Right lung (tissue), 5 donors: Measurements from ENCODE around the gene CALCA. TPM values are rescaled to one million over a fixed set of nuclear protein-coding genes. Genes with fewer than 3 reads are reported as not detected.

Experiments used
- DNase-seq, 2 donors: peaks; one replicate each; pipeline ENCODE4 v3.0.0-alpha.2; 2013
- polyA plus RNA-seq, 5 donors: library from polyadenylated mRNA; unstranded; fragments of 120-200 nt; gene quantifications; one replicate each; pipeline versions ENCODE4 v1.2.1 to v1.2.3, GENCODE V29; 2013; ENCODE audit warnings: inconsistent platforms in 1 of 5, low replicate concordance in 1 of 5; ENCODE audit not compliant: insufficient read length in 5 of 5, insufficient read depth in 1 of 5

The CALCA gene
- polyA plus RNA-seq, 5 donors = 1.5 to 3.9 (median 2.5) TPM

- no peak for DNase-seq
Observed at GRCh38 chr11:14949437-14950147, 22.6 kb downstream of the CALCA start.

GRCh38 chr11:14942745-14943144 is 29.4 kb downstream of the CALCA start:
- DNase-seq = no peak

- DNase-seq = no peak
Observed at GRCh38 chr11:14938936-14939335, 33.2 kb downstream of the CALCA start.

- DNase-seq = no peak
Observed at GRCh38 chr11:14934641-14935351, 37.4 kb downstream of the CALCA start.

GRCh38 chr11:14932447-14932846 is 39.7 kb downstream of the CALCA start:
- DNase-seq = no peak

- no peak for DNase-seq
Observed at GRCh38 chr11:14930369-14930768, 41.8 kb downstream of the CALCA start.

- no peak for DNase-seq
Observed at GRCh38 chr11:14927146-14927545, 45.0 kb downstream of the CALCA start.

GRCh38 chr11:14924318-14924717 is 47.8 kb downstream of the CALCA start:
- no peak for DNase-seq

Other genes with a start within 250 kb of the CALCA start
- 10 to 100 TPM; 26.0 to 32.5 (median 29.8) TPM for gene CYP2R1, start 80.1 kb downstream of the CALCA start, polyA plus RNA-seq
- gene CALCB, start 101.2 kb upstream of the CALCA start, polyA plus RNA-seq = under 1 TPM; 0.08 to 0.23 (median 0.17) TPM
- under 1 TPM; 0.21 to 0.72 (median 0.55) TPM for gene INSC, start 142.6 kb upstream of the CALCA start, polyA plus RNA-seq